Lung (tissue), 12 donors: Measurements from ENCODE around the gene LHPP. TPM values are rescaled to one million over a fixed set of nuclear protein-coding genes. Genes with fewer than 3 reads are reported as not detected.

Experiments
- ATAC-seq: fragments of 200-7000 bp; cut with Tn5 transposase; one replicate; pipeline ENCODE4 v1.9.1; 2020; ENCODE audit warnings: moderate number of reproducible peaks; ENCODE audit not compliant: insufficient read depth, low FRiP score
- DNase-seq, 3 donors: peaks; one replicate each; pipeline ENCODE4 v3.0.0-alpha.2; 2013 to 2017
- H3K27ac ChIP-seq, 2 donors: one replicate each; pipeline ENCODE4 v1.5.1; 2013; ENCODE audit warnings: mild to moderate bottlenecking in 2 of 2, moderate library complexity in 2 of 2, control low read depth in 1 of 2, inconsistent platforms in 1 of 2, low read depth in 1 of 2, low read length in 1 of 2
- H3K27me3 ChIP-seq, 3 donors: one replicate each; pipeline ENCODE4 v1.5.1; 2013; ENCODE audit warnings: low read length in 2 of 3; ENCODE audit not compliant: control insufficient read depth in 3 of 3, insufficient read depth in 3 of 3
- H3K36me3 ChIP-seq, 4 donors: one replicate each; pipeline ENCODE4 v1.5.1; 2013; ENCODE audit warnings: low read length in 4 of 4, mild to moderate bottlenecking in 1 of 4, moderate library complexity in 1 of 4; ENCODE audit not compliant: control insufficient read depth in 4 of 4, insufficient read depth in 4 of 4
- H3K4me1 ChIP-seq, 5 donors: one replicate each; pipeline ENCODE4 v1.5.1; 2013; ENCODE audit warnings: low read length in 5 of 5, mild to moderate bottlenecking in 2 of 5, moderate library complexity in 1 of 5; ENCODE audit not compliant: control insufficient read depth in 5 of 5, insufficient read depth in 5 of 5
- H3K4me3 ChIP-seq: one replicate; pipeline ENCODE4 v1.5.1; 2013; ENCODE audit warnings: mild to moderate bottlenecking, control low read depth, moderate library complexity
- H3K9ac ChIP-seq, 2 donors: one replicate each; pipeline ENCODE4 v1.5.1; 2013; ENCODE audit warnings: low read length in 2 of 2, control low read depth in 1 of 2; ENCODE audit not compliant: insufficient read depth in 1 of 2
- H3K9me3 ChIP-seq, 4 donors: one replicate each; pipeline ENCODE4 v1.5.1; 2013; ENCODE audit warnings: low read length in 3 of 4, mild to moderate bottlenecking in 1 of 4, moderate library complexity in 1 of 4; ENCODE audit not compliant: control insufficient read depth in 4 of 4, insufficient read depth in 3 of 4
- CTCF ChIP-seq: IDR thresholded peaks from 2 replicates; pipeline ENCODE4 v1.5.1; 2012; ENCODE audit warnings: mild to moderate bottlenecking; ENCODE audit errors: control extremely low read depth, extremely low read depth
- WGBS, 2 donors: extraction: QIAGEN DNeasy Blood & Tissue Kit; methylation state at CpG; one replicate each; pipeline ENCODE4 v1.1.7; 2013; 5-methylcytosine and 5-hydroxymethylcytosine counted together
- polyA plus RNA-seq, 2 donors: library from polyadenylated mRNA; stranded (reverse); fragments of 200-250 nt; gene quantifications; one replicate each; pipeline ENCODE4 v1.2.1, GENCODE V29; 2013
- total RNA-seq, 2 donors: library from RNA; depleted of rRNA in 1 of 2; stranded (reverse); fragments of >200 nt in 1 of 2; gene quantifications; one replicate each; pipeline ENCODE4 v1.2.1, GENCODE V29; 2014 to 2021
- donor health status: control.
- donor health status: control.
- donor health status: Bipolar disorder and iron deficiency.
- donor health status: healthy.
- donor health status: DM: yes; HTN: yes; CAD: no.

Gene LHPP
- total and polyA plus RNA-seq, 4 donors: 7.1 to 18.6 (median 14.8) TPM

- H3K9me3 ChIP-seq: no peaks in the 10 kb centered on the region
- no peaks in the 10 kb centered on the region for H3K27me3 ChIP-seq
- ATAC-seq (no peak), DNase-seq (no peak)
- H3K27ac ChIP-seq: no peak overlapping the region
- WGBS, 2 donors: 79 to 81% methylated on average over 6 of the region's 6 CpGs
- H3K4me3 ChIP-seq: no peak overlapping the region
- no peak for TF ChIP-seq CTCF
- H3K9ac ChIP-seq: no peak overlapping the region
- H3K4me1 ChIP-seq: peaks cover 0 to 33% (median 0%) of the 10 kb centered on the region in 5 donors
- H3K36me3 ChIP-seq: peaks cover 0 to 9% (median 6%) of the 10 kb centered on the region in 4 donors
Measured at GRCh38 chr10:124656541-124656940, 194.9 kb downstream of the LHPP start.

- ATAC-seq: no peak
- no peak for DNase-seq
- Histone ChIP-seq H3K27ac (peak overlapping the region in 1 of 2 donors; percentile 20), H3K4me3 (no peak overlapping the region), H3K9me3 (no peaks in the 10 kb centered on the region), H3K4me1 (peaks cover 0 to 24% (median 0%) of the 10 kb centered on the region in 5 donors), H3K36me3 (peaks cover 0 to 9% (median 7%) of the 10 kb centered on the region in 4 donors), H3K27me3 (no peaks in the 10 kb centered on the region), H3K9ac (no peak overlapping the region)
- no peak for TF ChIP-seq CTCF
- WGBS, 2 donors: 54 to 66% methylated on average over 9 of the region's 9 CpGs
Measured at GRCh38 chr10:124657806-124658205, 196.2 kb downstream of the LHPP start.

GRCh38 chr10:124658591-124659242, 197.1 kb downstream of the LHPP start:
- H3K9ac ChIP-seq: no peak overlapping the region
- H3K36me3 ChIP-seq: peaks cover 0 to 12% (median 9%) of the 10 kb centered on the region in 4 donors
- no peaks in the 10 kb centered on the region for H3K27me3 ChIP-seq
- WGBS, 2 donors: 94 to 96% methylated on average over 12 of the region's 12 CpGs
- DNase-seq: no peak
- no peak for TF ChIP-seq CTCF
- H3K4me3 ChIP-seq: no peak overlapping the region
- peak overlapping the region in 1 of 2 donors; percentile 20 for H3K27ac ChIP-seq
- no peaks in the 10 kb centered on the region for H3K9me3 ChIP-seq
- no peak for ATAC-seq
- H3K4me1 ChIP-seq: peaks cover 0 to 16% (median 0%) of the 10 kb centered on the region in 5 donors

- ATAC-seq (no peak), DNase-seq (no peak)
- Histone ChIP-seq H3K4me1 (peaks cover 0 to 13% (median 0%) of the 10 kb centered on the region in 5 donors), H3K27me3 (no peaks in the 10 kb centered on the region), H3K4me3 (no peak overlapping the region), H3K9me3 (no peaks in the 10 kb centered on the region), H3K9ac (no peak overlapping the region), H3K36me3 (peaks cover 0 to 14% (median 10%) of the 10 kb centered on the region in 4 donors), H3K27ac (no peak overlapping the region)
- TF ChIP-seq CTCF: no peak
- WGBS, 2 donors: 61 to 96% methylated on average over 2 of the region's 2 CpGs
Measured at GRCh38 chr10:124659380-124659779, 197.8 kb downstream of the LHPP start.
